Gastroesophageal sphincter (tissue), 4 donors: Measurements from ENCODE around the gene SAMD3. TPM values are rescaled to one million over a fixed set of nuclear protein-coding genes. Genes with fewer than 3 reads are reported as not detected.

Source experiments
- ATAC-seq: fragments of 150-250 bp; one replicate; pipeline ENCODE4 v1.9.1; 2016; ENCODE audit warnings: mild to moderate bottlenecking, moderate library complexity
- H3K27ac ChIP-seq, 4 donors: fragments of 200-600 bp; sonication (generic) in 3 of 4; 1 replicate in 3 of 4; 2 replicates in 1 of 4; pipeline ENCODE4 v1.5.1; 2016 to 2019
- H3K27me3 ChIP-seq: fragments of 200-600 bp; sonication (generic); one replicate; pipeline ENCODE4 v1.5.1; 2019
- H3K36me3 ChIP-seq, 2 donors: fragments of 200-600 bp; sonication (generic); one replicate each; pipeline ENCODE4 v1.5.1; 2019; ENCODE audit warnings: control low read depth in 1 of 2
- H3K4me1 ChIP-seq, 3 donors: fragments of 200-600 bp; sonication (generic); 1 replicate in 2 of 3; 2 replicates in 1 of 3; pipeline ENCODE4 v1.5.1; 2016 to 2019; ENCODE audit warnings: control low read depth in 2 of 3
- H3K4me3 ChIP-seq, 2 donors: fragments of 200-600 bp; sonication (generic); one replicate each; pipeline ENCODE4 v1.5.1; 2019; ENCODE audit warnings: mild to moderate bottlenecking in 1 of 2, moderate library complexity in 1 of 2
- H3K9me3 ChIP-seq, 3 donors: fragments of 200-600 bp; sonication (generic); one replicate each; pipeline ENCODE4 v1.5.1; 2017 to 2019; ENCODE audit warnings: control low read depth in 2 of 3
- CTCF ChIP-seq, 4 experiments: fragments of 200-600 bp in 2 of 4; fragments of 450-650 bp in 2 of 4; sonication (generic) in 1 of 4; IDR thresholded peaks; one replicate each; pipeline ENCODE4 v1.5.1; 2017 to 2019; ENCODE audit warnings: antibody characterized with exemption in 4 of 4, mild to moderate bottlenecking in 2 of 4, moderate library complexity in 2 of 4
- EP300 ChIP-seq: sonication (generic); formaldehyde crosslinking; IDR thresholded peaks from one replicate; pipeline ENCODE4 v1.6.1; 2017; ENCODE audit warnings: antibody characterized with exemption, mild to moderate bottlenecking
- POLR2A ChIP-seq, 2 donors: fragments of 450-650 bp; IDR thresholded peaks; one replicate each; pipeline ENCODE4 v1.6.1; 2017; ENCODE audit warnings: antibody characterized with exemption in 2 of 2, mild to moderate bottlenecking in 2 of 2, moderate library complexity in 1 of 2
- POLR2AphosphoS5 ChIP-seq: sonication (generic); formaldehyde crosslinking; IDR thresholded peaks from one replicate; pipeline ENCODE4 v1.6.1; 2017; ENCODE audit warnings: antibody characterized with exemption
- WGBS, 2 donors: methylation state at CpG; one replicate each; pipeline ENCODE4 v1.1.5; 2018; ENCODE audit warnings: low coverage in 1 of 2; 5-methylcytosine and 5-hydroxymethylcytosine counted together
- total RNA-seq, 4 donors: library from RNA; depleted of rRNA; stranded (reverse); fragments of >200 nt; gene quantifications; one replicate each; pipeline ENCODE4 v1.1.0, GENCODE V29; 2016

SAMD3 gene
- total RNA-seq, 4 donors from 2014 or later, result 0.54 TPM; not detected in 3

- Histone ChIP-seq H3K27ac (no peak overlapping the region), H3K4me3 (no peak overlapping the region), H3K36me3 (no peaks in the 10 kb centered on the region), H3K4me1 (no peaks in the 10 kb centered on the region), H3K27me3 (no peaks in the 10 kb centered on the region), H3K9me3 (peaks cover 0 to 7% (median 0%) of the 10 kb centered on the region in 3 donors)
- no peak for TF ChIP-seq CTCF (IDR thresholded peaks at IDR 0.05)
- no peak for TF ChIP-seq POLR2AphosphoS5
- no peak for TF ChIP-seq POLR2A (IDR thresholded peaks at IDR 0.05)
- TF ChIP-seq EP300, result no peak
- WGBS, 2 donors, result 43 to 84% methylated on average over 5 of the region's 5 CpGs
- no peak for ATAC-seq
These were observed 55.1 kb downstream of the SAMD3 start for GRCh38 chr6:130167655-130168054.

- no peak for ATAC-seq
- no peaks in the 10 kb centered on the region for H3K36me3 ChIP-seq
- H3K4me1 ChIP-seq, result no peaks in the 10 kb centered on the region
- no peak for TF ChIP-seq CTCF (IDR thresholded peaks at IDR 0.05)
- no peak for TF ChIP-seq EP300
- TF ChIP-seq POLR2AphosphoS5, result no peak
- no peak for TF ChIP-seq POLR2A (IDR thresholded peaks at IDR 0.05)
- H3K27ac ChIP-seq, result no peak overlapping the region
- H3K9me3 ChIP-seq, result peaks cover 0 to 3% (median 0%) of the 10 kb centered on the region in 3 donors
- H3K4me3 ChIP-seq, result no peak overlapping the region
- no peaks in the 10 kb centered on the region for H3K27me3 ChIP-seq
- 0 to 68% methylated on average over 1 to 4 of the region's 4 CpGs for WGBS, 2 donors
These were observed 58.5 kb downstream of the SAMD3 start for GRCh38 chr6:130164251-130164650.

- Histone ChIP-seq H3K36me3 (no peaks in the 10 kb centered on the region), H3K4me3 (no peak overlapping the region), H3K27me3 (no peaks in the 10 kb centered on the region), H3K4me1 (no peaks in the 10 kb centered on the region), H3K9me3 (peaks cover 0 to 12% (median 0%) of the 10 kb centered on the region in 3 donors), H3K27ac (no peak overlapping the region)
- ATAC-seq, result no peak
- TF ChIP-seq CTCF (IDR thresholded peaks at IDR 0.05), result no peak
- TF ChIP-seq POLR2A (IDR thresholded peaks at IDR 0.05), result no peak
- TF ChIP-seq EP300, result no peak
- TF ChIP-seq POLR2AphosphoS5, result no peak
- WGBS, 2 donors, result 71 to 87% methylated on average over 2 of the region's 2 CpGs
These were observed 59.5 kb downstream of the SAMD3 start for GRCh38 chr6:130163266-130163665.

GRCh38 chr6:130162421-130162820 is 60.3 kb downstream of the SAMD3 start:
- 52 to 86% methylated on average over 2 of the region's 2 CpGs for WGBS, 2 donors
- Histone ChIP-seq H3K36me3 (no peaks in the 10 kb centered on the region), H3K9me3 (peaks cover 0 to 12% (median 0%) of the 10 kb centered on the region in 3 donors), H3K27ac (no peak overlapping the region), H3K27me3 (no peaks in the 10 kb centered on the region), H3K4me3 (no peak overlapping the region), H3K4me1 (no peaks in the 10 kb centered on the region)
- ATAC-seq, result no peak
- no peak for TF ChIP-seq POLR2A (IDR thresholded peaks at IDR 0.05)
- no peak for TF ChIP-seq POLR2AphosphoS5
- no peak for TF ChIP-seq CTCF (IDR thresholded peaks at IDR 0.05)
- no peak for TF ChIP-seq EP300

- Histone ChIP-seq H3K9me3 (peaks cover 0 to 12% (median 0%) of the 10 kb centered on the region in 3 donors), H3K27ac (no peak overlapping the region), H3K4me3 (no peak overlapping the region), H3K4me1 (no peaks in the 10 kb centered on the region), H3K36me3 (no peaks in the 10 kb centered on the region), H3K27me3 (no peaks in the 10 kb centered on the region)
- ATAC-seq, result peak; percentile 43
- 14 to 22% methylated on average over 6 of the region's 6 CpGs for WGBS, 2 donors
- TF ChIP-seq POLR2AphosphoS5 (no peak), POLR2A (IDR thresholded peaks at IDR 0.05) (no peak), EP300 (no peak), CTCF (IDR thresholded peaks at IDR 0.05) (no peak)
These were observed 60.9 kb downstream of the SAMD3 start for GRCh38 chr6:130161683-130162404.
